ENCODE data around the gene PPARD. TPM values are rescaled to one million over a fixed set of nuclear protein-coding genes. Genes with fewer than 3 reads are reported as not detected.

Gene PPARD
- total RNA-seq, 3 donors from 2014 or later (not counting 1 experiment from before 2014, with no cell fraction given) = 14.4 to 20.4 (median 18.8) TPM

DNA sequence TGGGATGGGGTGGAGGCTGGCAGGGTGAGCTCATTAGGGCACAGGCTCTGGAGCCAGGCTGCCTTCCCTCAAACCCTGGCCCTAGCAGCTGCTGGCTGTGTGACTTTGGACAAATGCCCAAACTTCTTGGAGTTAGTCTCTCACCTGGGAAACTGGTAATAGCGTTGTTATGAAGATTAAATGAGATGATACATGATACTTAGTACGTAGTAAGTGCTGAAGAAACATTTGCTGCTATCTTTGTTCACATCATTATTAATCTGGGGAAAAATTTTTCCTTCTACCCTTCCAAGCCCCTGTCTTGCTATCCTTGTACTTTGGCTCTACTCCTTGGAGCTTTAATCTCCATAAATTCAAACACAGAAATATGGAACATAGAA is 22.3 kb upstream of the PPARD start:
- peaks cover 23% of the 10 kb centered on the region for H3K36me3 Mint-ChIP-seq

DNA sequence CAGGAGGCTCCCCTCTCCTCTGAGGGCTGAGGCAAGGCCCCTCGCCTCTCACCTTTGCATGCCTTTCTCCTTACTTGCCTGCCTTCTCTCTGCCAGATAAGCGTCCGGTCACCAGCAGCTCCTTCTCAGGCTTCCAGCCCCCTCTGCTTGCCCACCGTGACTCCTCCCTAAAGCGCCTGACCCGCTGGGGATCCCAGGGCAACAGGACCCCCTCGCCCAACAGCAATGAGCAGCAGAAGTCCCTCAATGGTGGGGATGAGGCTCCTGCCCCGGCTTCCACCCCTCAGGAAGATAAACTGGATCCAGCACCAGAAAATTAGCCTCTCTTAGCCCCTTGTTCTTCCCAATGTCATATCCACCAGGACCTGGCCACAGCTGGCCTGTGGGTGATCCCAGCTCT is 21.3 kb upstream of the PPARD start:
- TF ChIP-seq, protein P1, sequence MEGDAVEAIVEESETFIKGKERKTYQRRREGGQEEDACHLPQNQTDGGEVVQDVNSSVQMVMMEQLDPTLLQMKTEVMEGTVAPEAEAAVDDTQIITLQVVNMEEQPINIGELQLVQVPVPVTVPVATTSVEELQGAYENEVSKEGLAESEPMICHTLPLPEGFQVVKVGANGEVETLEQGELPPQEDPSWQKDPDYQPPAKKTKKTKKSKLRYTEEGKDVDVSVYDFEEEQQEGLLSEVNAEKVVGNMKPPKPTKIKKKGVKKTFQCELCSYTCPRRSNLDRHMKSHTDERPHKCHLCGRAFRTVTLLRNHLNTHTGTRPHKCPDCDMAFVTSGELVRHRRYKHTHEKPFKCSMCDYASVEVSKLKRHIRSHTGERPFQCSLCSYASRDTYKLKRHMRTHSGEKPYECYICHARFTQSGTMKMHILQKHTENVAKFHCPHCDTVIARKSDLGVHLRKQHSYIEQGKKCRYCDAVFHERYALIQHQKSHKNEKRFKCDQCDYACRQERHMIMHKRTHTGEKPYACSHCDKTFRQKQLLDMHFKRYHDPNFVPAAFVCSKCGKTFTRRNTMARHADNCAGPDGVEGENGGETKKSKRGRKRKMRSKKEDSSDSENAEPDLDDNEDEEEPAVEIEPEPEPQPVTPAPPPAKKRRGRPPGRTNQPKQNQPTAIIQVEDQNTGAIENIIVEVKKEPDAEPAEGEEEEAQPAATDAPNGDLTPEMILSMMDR (IDR thresholded peaks at IDR 0.05) = no peak
- 94% methylated on average over 8 of the region's 8 CpGs for WGBS (ENCODE audit: insufficient coverage)

More for the DNA sequence above, 22.3 kb upstream of the PPARD start:
- Mint-ChIP-seq H3K27me3 (ENCODE audit: low read depth in 2 of 2) (no peaks in the 10 kb centered on the region), H3K9me3 (no peaks in the 10 kb centered on the region), H3K4me1 (peaks cover 31 to 38% of the 10 kb centered on the region in 2 donors), H3K27ac (peak overlapping the region; percentile 54 to 74), H3K4me3 (no peak overlapping the region)
- ATAC-seq (no peak), DNase-seq (no peak)
- TF ChIP-seq, protein P1 (IDR thresholded peaks at IDR 0.05) = no peak
- H3K27ac ChIP-seq (ENCODE audit: low read length) = no peak overlapping the region
- intact Hi-C loops (cut with micrococcal nuclease) = no loop called here
- H3K36me3 ChIP-seq (ENCODE audit: control insufficient read depth, insufficient read depth, low read length) = peaks cover 85% of the 10 kb centered on the region
- H3K4me3 ChIP-seq (ENCODE audit: low read length) = no peak overlapping the region
- H3K27me3 ChIP-seq (ENCODE audit: control insufficient read depth, insufficient read depth, low read length) = no peaks in the 10 kb centered on the region
- H3K9me3 ChIP-seq (ENCODE audit: control insufficient read depth, insufficient read depth, low read length) = no peaks in the 10 kb centered on the region
- H3K4me1 ChIP-seq (ENCODE audit: control insufficient read depth, insufficient read depth, low read length) = no peaks in the 10 kb centered on the region
- 100% methylated on average over 2 of the region's 2 CpGs for WGBS (ENCODE audit: insufficient coverage)

DNA sequence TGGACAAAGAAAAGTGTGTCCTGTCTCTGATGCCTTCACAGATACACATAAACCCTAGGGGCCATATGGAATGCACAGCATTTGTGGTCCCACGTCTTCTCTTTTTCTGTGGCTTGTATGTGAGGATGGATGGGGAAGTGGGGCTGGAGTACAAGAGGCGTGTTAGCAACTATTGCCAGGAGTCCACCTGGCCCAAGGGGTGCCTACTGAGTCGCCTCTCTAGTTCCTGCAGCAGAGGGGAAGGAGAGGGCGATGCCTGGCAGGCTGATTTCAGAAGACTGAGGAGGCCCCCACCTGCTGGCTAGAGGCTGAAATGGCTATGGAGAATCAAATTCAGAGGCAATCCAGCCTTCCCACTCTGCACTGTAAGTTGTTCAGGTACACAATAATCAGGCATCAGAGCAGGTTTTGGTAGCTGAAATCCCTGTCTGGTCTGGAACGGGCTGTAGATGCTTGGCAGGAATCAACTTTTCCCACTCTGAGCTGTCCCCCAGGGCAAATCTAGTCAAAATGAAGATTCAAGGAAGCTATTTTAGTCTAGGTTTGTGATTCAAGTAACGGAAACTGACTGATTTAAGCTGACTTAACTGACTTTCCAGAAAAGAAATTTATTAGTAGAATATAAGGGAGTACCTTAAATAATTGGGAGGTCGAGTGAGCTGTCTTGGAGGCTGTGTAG is 14.9 kb upstream of the PPARD start:
- ATAC-seq = peak; percentile 90 to 99 (median 97)
- H3K9me3 Mint-ChIP-seq = no peaks in the 10 kb centered on the region

More for the DNA sequence above, 21.3 kb upstream of the PPARD start:
- Mint-ChIP-seq H3K36me3 (peaks cover 23% of the 10 kb centered on the region), H3K4me1 (peaks cover 24 to 36% of the 10 kb centered on the region in 2 donors), H3K4me3 (no peak overlapping the region), H3K27ac (peak overlapping the region; percentile 60 to 74), H3K27me3 (ENCODE audit: low read depth in 2 of 2) (no peaks in the 10 kb centered on the region), H3K9me3 (no peaks in the 10 kb centered on the region)
- no peak overlapping the region for H3K4me3 ChIP-seq (ENCODE audit: low read length)
- H3K27ac ChIP-seq (ENCODE audit: low read length) = no peak overlapping the region
- no peak for DNase-seq
- peaks cover 77% of the 10 kb centered on the region for H3K36me3 ChIP-seq (ENCODE audit: control insufficient read depth, insufficient read depth, low read length)
- H3K27me3 ChIP-seq (ENCODE audit: control insufficient read depth, insufficient read depth, low read length) = no peaks in the 10 kb centered on the region
- no peaks in the 10 kb centered on the region for H3K4me1 ChIP-seq (ENCODE audit: control insufficient read depth, insufficient read depth, low read length)
- intact Hi-C loops (cut with micrococcal nuclease) = no loop called here
- H3K9me3 ChIP-seq (ENCODE audit: control insufficient read depth, insufficient read depth, low read length) = no peaks in the 10 kb centered on the region
- no peak for ATAC-seq

More for the DNA sequence above, 14.9 kb upstream of the PPARD start:
- H3K4me3 ChIP-seq (ENCODE audit: low read length) = no peak overlapping the region
- peaks cover 16% of the 10 kb centered on the region for H3K4me1 ChIP-seq (ENCODE audit: control insufficient read depth, insufficient read depth, low read length)
- H3K27ac ChIP-seq (ENCODE audit: low read length) = peak overlapping the region; percentile 4
- H3K36me3 ChIP-seq (ENCODE audit: control insufficient read depth, insufficient read depth, low read length) = peaks cover 15% of the 10 kb centered on the region
- H3K9me3 ChIP-seq (ENCODE audit: control insufficient read depth, insufficient read depth, low read length) = no peaks in the 10 kb centered on the region
- no peaks in the 10 kb centered on the region for H3K27me3 ChIP-seq (ENCODE audit: control insufficient read depth, insufficient read depth, low read length)
- peaks cover 4% of the 10 kb centered on the region for H3K36me3 Mint-ChIP-seq
- TF ChIP-seq, protein P1 (IDR thresholded peaks at IDR 0.05) = peak; percentile 71
- no peak overlapping the region for H3K4me3 Mint-ChIP-seq
- peak overlapping the region; percentile 79 to 82 for H3K27ac Mint-ChIP-seq
- peak; percentile 63 to 87 for DNase-seq
- intact Hi-C loops (cut with micrococcal nuclease) = loop anchor here (1.0 kb wide), 1 partner anchor 30 kb away; the partner anchor contains the start of gene DEF6
- H3K27me3 Mint-ChIP-seq (ENCODE audit: low read depth in 2 of 2) = no peaks in the 10 kb centered on the region
- WGBS (ENCODE audit: insufficient coverage) = 43% methylated on average over 7 of the region's 7 CpGs
- peaks cover 13 to 16% of the 10 kb centered on the region in 2 donors for H3K4me1 Mint-ChIP-seq
